Suprapubic skin (tissue), 4 donors: ENCODE data around the gene RSPO1. TPM values are rescaled to one million over a fixed set of nuclear protein-coding genes. Genes with fewer than 3 reads are reported as not detected.

Experiments
- DNase-seq, 2 donors: peaks; one replicate each; pipeline ENCODE4 v3.0.0-alpha.2; 2019; ENCODE audit warnings: low spot score in 2 of 2
- H3K27ac ChIP-seq: fragments of 200-600 bp; sonication (generic); one replicate; pipeline ENCODE4 v1.5.1; 2019
- H3K27me3 ChIP-seq: fragments of 200-600 bp; sonication (generic); one replicate; pipeline ENCODE4 v1.5.1; 2019
- H3K36me3 ChIP-seq: fragments of 200-600 bp; sonication (generic); one replicate; pipeline ENCODE4 v1.5.1; 2019
- H3K4me1 ChIP-seq: fragments of 200-600 bp; sonication (generic); one replicate; pipeline ENCODE4 v1.5.1; 2019
- H3K4me3 ChIP-seq: fragments of 200-600 bp; sonication (generic); one replicate; pipeline ENCODE4 v1.5.1; 2019; ENCODE audit warnings: mild to moderate bottlenecking
- H3K9me3 ChIP-seq: fragments of 200-600 bp; sonication (generic); one replicate; pipeline ENCODE4 v1.5.1; 2019
- EP300 ChIP-seq: sonication (generic); formaldehyde crosslinking; IDR thresholded peaks from one replicate; pipeline ENCODE4 v1.6.1; 2017; ENCODE audit warnings: antibody characterized with exemption
- POLR2A ChIP-seq, 2 donors: fragments of 450-650 bp; IDR thresholded peaks; one replicate each; pipeline ENCODE4 v1.6.1; 2017; ENCODE audit warnings: antibody characterized with exemption in 2 of 2, mild to moderate bottlenecking in 2 of 2, moderate library complexity in 2 of 2
- POLR2AphosphoS5 ChIP-seq, 3 donors: sonication (generic); formaldehyde crosslinking; IDR thresholded peaks; one replicate each; pipeline ENCODE4 v1.6.1; 2017; ENCODE audit warnings: antibody characterized with exemption in 3 of 3
- WGBS: methylation state at CpG from one replicate; pipeline ENCODE4 v1.1.5; 2018; 5-methylcytosine and 5-hydroxymethylcytosine counted together
- total RNA-seq, 4 donors: library from RNA; depleted of rRNA; stranded (reverse); fragments of >200 nt; gene quantifications; one replicate each; pipeline ENCODE4 v1.1.0, GENCODE V29; 2016
- TF ChIP-seq, protein P1 (sequence below), 2 donors: fragments of 200-600 bp in 1 of 2; fragments of 450-650 bp in 1 of 2; sonication (generic) in 1 of 2; IDR thresholded peaks; one replicate each; pipeline ENCODE4 v1.5.1; 2016 to 2019; ENCODE audit warnings: antibody characterized with exemption in 2 of 2, mild to moderate bottlenecking in 1 of 2, moderate library complexity in 1 of 2

The RSPO1 gene
- total RNA-seq, 4 donors from 2014 or later: 2.1 to 9.7 (median 6.7) TPM

DNA sequence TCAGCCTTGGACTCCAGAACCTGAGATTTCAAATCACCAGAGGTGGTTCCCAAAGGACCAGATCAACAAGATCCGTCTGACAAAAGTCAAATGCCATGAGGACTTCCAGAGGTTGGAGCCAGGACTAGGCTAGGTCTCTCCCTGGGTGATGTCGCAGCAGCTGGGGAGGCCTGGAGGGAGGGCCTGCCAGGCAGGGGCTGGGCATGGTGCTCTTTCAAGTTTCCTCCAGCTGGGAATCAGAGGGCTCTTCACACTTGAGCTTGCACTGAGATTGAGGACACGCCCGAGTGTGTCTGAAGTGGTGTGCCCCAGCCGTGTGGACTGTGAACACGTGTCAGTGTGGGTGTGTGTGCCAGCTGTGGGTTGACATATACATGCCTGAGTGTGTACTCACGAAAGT lies 21.3 kb upstream of the RSPO1 start:
- Histone ChIP-seq H3K4me3 (no peak overlapping the region), H3K4me1 (no peaks in the 10 kb centered on the region), H3K27ac (no peak overlapping the region), H3K9me3 (no peaks in the 10 kb centered on the region), H3K36me3 (no peaks in the 10 kb centered on the region), H3K27me3 (peaks cover 15% of the 10 kb centered on the region)
- TF ChIP-seq POLR2AphosphoS5 (IDR thresholded peaks at IDR 0.05): no peak
- TF ChIP-seq EP300: no peak
- TF ChIP-seq, protein P1, sequence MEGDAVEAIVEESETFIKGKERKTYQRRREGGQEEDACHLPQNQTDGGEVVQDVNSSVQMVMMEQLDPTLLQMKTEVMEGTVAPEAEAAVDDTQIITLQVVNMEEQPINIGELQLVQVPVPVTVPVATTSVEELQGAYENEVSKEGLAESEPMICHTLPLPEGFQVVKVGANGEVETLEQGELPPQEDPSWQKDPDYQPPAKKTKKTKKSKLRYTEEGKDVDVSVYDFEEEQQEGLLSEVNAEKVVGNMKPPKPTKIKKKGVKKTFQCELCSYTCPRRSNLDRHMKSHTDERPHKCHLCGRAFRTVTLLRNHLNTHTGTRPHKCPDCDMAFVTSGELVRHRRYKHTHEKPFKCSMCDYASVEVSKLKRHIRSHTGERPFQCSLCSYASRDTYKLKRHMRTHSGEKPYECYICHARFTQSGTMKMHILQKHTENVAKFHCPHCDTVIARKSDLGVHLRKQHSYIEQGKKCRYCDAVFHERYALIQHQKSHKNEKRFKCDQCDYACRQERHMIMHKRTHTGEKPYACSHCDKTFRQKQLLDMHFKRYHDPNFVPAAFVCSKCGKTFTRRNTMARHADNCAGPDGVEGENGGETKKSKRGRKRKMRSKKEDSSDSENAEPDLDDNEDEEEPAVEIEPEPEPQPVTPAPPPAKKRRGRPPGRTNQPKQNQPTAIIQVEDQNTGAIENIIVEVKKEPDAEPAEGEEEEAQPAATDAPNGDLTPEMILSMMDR (IDR thresholded peaks at IDR 0.05): no peak
- TF ChIP-seq POLR2A (IDR thresholded peaks at IDR 0.05): no peak
- 43% methylated on average over 5 of the region's 7 CpGs for WGBS
- DNase-seq: no peak

DNA sequence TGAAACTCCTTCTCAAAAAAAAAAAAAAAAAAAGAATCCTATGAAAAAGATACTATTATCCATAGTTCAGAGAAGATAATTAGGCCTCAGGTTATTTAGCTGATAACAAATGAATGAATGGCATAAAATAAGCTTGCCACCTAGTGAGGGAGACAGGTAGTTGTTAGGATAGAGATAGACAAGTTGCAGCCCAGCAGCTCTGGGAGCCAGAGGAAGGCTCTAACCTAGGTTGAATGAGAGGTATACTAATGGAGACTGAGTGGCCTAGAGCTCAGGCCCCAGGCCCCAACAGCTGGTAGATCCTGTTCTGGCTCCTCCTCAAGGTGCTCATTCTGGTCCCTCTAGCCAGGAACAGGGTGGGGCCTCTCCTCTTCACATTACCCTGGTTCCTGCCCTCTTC lies 20.6 kb upstream of the RSPO1 start:
- peaks cover 12% of the 10 kb centered on the region for H3K27me3 ChIP-seq
- no peaks in the 10 kb centered on the region for H3K9me3 ChIP-seq
- TF ChIP-seq, protein P1 (IDR thresholded peaks at IDR 0.05): no peak
- TF ChIP-seq POLR2AphosphoS5 (IDR thresholded peaks at IDR 0.05): no peak
- DNase-seq: no peak
- no peak overlapping the region for H3K27ac ChIP-seq
- H3K36me3 ChIP-seq: no peaks in the 10 kb centered on the region
- no peak overlapping the region for H3K4me3 ChIP-seq
- H3K4me1 ChIP-seq: no peaks in the 10 kb centered on the region

- peaks cover 12% of the 10 kb centered on the region for H3K27me3 ChIP-seq
- no peak overlapping the region for H3K4me3 ChIP-seq
- no peaks in the 10 kb centered on the region for H3K36me3 ChIP-seq
- 78% methylated on average over 5 of the region's 5 CpGs for WGBS
- no peak overlapping the region for H3K27ac ChIP-seq
- DNase-seq: no peak
- H3K9me3 ChIP-seq: no peaks in the 10 kb centered on the region
- TF ChIP-seq, protein P1 (IDR thresholded peaks at IDR 0.05): no peak
- TF ChIP-seq EP300: no peak
- TF ChIP-seq POLR2A (IDR thresholded peaks at IDR 0.05): no peak
- no peak for TF ChIP-seq POLR2AphosphoS5 (IDR thresholded peaks at IDR 0.05)
- H3K4me1 ChIP-seq: no peaks in the 10 kb centered on the region
Observed at GRCh38 chr1:37653906-37654305, 19.2 kb upstream of the RSPO1 start.

GRCh38 chr1:37652976-37653375 lies 18.3 kb upstream of the RSPO1 start:
- 100% methylated on average over 2 of the region's 2 CpGs for WGBS
- TF ChIP-seq EP300: no peak
- no peak for TF ChIP-seq POLR2A (IDR thresholded peaks at IDR 0.05)
- TF ChIP-seq POLR2AphosphoS5 (IDR thresholded peaks at IDR 0.05): no peak
- TF ChIP-seq, protein P1 (IDR thresholded peaks at IDR 0.05): no peak
- Histone ChIP-seq H3K27ac (no peak overlapping the region), H3K36me3 (no peaks in the 10 kb centered on the region), H3K4me1 (no peaks in the 10 kb centered on the region), H3K4me3 (no peak overlapping the region), H3K27me3 (peaks cover 10% of the 10 kb centered on the region), H3K9me3 (no peaks in the 10 kb centered on the region)
- no peak for DNase-seq

GRCh38 chr1:37651803-37652202 lies 17.1 kb upstream of the RSPO1 start:
- DNase-seq: no peak
- H3K4me3 ChIP-seq: no peak overlapping the region
- H3K27me3 ChIP-seq: peaks cover 6% of the 10 kb centered on the region
- H3K27ac ChIP-seq: no peak overlapping the region
- no peaks in the 10 kb centered on the region for H3K36me3 ChIP-seq
- no peaks in the 10 kb centered on the region for H3K4me1 ChIP-seq
- WGBS: 67% methylated on average over 10 of the region's 10 CpGs
- H3K9me3 ChIP-seq: no peaks in the 10 kb centered on the region
- TF ChIP-seq POLR2A (IDR thresholded peaks at IDR 0.05) (no peak), EP300 (no peak), POLR2AphosphoS5 (IDR thresholded peaks at IDR 0.05) (no peak)
- TF ChIP-seq, protein P1 (IDR thresholded peaks at IDR 0.05): no peak
